ENCODE measurements around the gene TAF1D. TPM values are rescaled to one million over a fixed set of nuclear protein-coding genes. Genes with fewer than 3 reads are reported as not detected.

Gene TAF1D
- total RNA-seq, 1 donor from 2014 or later: 131 TPM

DNA sequence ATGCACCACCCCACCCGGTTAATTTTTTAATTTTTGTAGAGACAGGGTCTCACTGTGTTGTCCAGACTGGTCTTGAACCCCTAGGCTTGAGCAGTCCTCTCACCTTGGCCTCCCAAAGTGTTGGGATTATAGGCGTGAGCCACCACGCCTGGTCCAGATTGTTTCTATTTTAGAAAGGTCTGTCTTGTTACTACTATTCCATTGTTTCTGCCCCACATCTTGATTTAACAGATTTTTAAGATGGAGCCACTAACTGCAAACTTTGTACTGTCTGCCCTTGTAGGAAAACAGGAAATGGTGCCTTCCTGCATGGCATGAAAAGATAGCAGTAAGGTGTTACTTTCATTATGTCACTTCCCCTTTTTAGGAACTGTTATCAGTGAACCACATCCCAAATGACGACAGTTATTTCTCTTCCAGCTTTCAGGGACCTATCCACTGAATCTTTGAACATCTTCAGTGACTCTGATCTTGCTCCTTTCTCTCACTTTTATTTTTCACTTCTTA lies 23.2 kb downstream of the TAF1D start:
- Mint-ChIP-seq H3K9me3 (ENCODE audit: unreplicated experiment) (no peaks in the 10 kb centered on the region), H3K4me3 (ENCODE audit: unreplicated experiment) (peak overlapping the region; percentile 33), H3K4me1 (ENCODE audit: unreplicated experiment) (peaks cover 34% of the 10 kb centered on the region), H3K27ac (ENCODE audit: unreplicated experiment) (peak overlapping the region; percentile 95), H3K27me3 (ENCODE audit: unreplicated experiment) (peaks cover 12% of the 10 kb centered on the region), H3K36me3 (ENCODE audit: low read depth, unreplicated experiment) (peaks cover 37% of the 10 kb centered on the region)
- TF ChIP-seq, protein P1, sequence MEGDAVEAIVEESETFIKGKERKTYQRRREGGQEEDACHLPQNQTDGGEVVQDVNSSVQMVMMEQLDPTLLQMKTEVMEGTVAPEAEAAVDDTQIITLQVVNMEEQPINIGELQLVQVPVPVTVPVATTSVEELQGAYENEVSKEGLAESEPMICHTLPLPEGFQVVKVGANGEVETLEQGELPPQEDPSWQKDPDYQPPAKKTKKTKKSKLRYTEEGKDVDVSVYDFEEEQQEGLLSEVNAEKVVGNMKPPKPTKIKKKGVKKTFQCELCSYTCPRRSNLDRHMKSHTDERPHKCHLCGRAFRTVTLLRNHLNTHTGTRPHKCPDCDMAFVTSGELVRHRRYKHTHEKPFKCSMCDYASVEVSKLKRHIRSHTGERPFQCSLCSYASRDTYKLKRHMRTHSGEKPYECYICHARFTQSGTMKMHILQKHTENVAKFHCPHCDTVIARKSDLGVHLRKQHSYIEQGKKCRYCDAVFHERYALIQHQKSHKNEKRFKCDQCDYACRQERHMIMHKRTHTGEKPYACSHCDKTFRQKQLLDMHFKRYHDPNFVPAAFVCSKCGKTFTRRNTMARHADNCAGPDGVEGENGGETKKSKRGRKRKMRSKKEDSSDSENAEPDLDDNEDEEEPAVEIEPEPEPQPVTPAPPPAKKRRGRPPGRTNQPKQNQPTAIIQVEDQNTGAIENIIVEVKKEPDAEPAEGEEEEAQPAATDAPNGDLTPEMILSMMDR (IDR thresholded peaks at IDR 0.05; ENCODE audit: unreplicated experiment): no peak
- DNase-seq (ENCODE audit: low spot score): peak; percentile 21

- Mint-ChIP-seq H3K4me1 (ENCODE audit: unreplicated experiment) (peaks cover 34% of the 10 kb centered on the region), H3K36me3 (ENCODE audit: low read depth, unreplicated experiment) (peaks cover 41% of the 10 kb centered on the region), H3K27me3 (ENCODE audit: unreplicated experiment) (peaks cover 12% of the 10 kb centered on the region), H3K4me3 (ENCODE audit: unreplicated experiment) (peak overlapping the region; percentile 79), H3K27ac (ENCODE audit: unreplicated experiment) (peak overlapping the region; percentile 95), H3K9me3 (ENCODE audit: unreplicated experiment) (no peaks in the 10 kb centered on the region)
- DNase-seq (ENCODE audit: low spot score): no peak
- TF ChIP-seq, protein P1 (IDR thresholded peaks at IDR 0.05; ENCODE audit: unreplicated experiment): no peak
Measured at GRCh38 chr11:93717501-93717900, 23.8 kb downstream of the TAF1D start.

- Mint-ChIP-seq H3K4me1 (ENCODE audit: unreplicated experiment) (peaks cover 34% of the 10 kb centered on the region), H3K4me3 (ENCODE audit: unreplicated experiment) (peak overlapping the region; percentile 33), H3K27me3 (ENCODE audit: unreplicated experiment) (peaks cover 10% of the 10 kb centered on the region), H3K36me3 (ENCODE audit: low read depth, unreplicated experiment) (peaks cover 43% of the 10 kb centered on the region), H3K9me3 (ENCODE audit: unreplicated experiment) (no peaks in the 10 kb centered on the region), H3K27ac (ENCODE audit: unreplicated experiment) (peak overlapping the region; percentile 70)
- DNase-seq (ENCODE audit: low spot score): no peak
- TF ChIP-seq, protein P1 (IDR thresholded peaks at IDR 0.05; ENCODE audit: unreplicated experiment): no peak
Measured at GRCh38 chr11:93715797-93716396, 25.4 kb downstream of the TAF1D start.

DNA sequence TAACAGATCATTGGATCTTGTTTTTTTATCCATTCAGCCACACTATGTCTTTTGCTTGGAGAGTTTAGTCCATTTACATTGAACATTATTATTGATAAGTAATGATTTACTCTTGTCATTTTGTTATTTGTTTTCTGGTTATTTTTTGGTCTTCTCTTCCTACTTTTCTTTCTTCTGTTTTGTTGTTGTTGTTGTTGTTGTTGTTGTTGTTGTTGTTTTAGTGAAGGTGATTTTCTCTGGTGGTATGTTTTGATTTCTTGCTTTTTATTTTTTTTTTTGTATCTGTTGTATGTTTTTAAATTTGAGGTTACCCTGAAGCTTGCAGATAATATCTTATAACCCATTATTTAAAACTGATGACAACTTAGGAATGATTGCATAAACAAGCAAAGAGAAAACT lies 28.6 kb downstream of the TAF1D start:
- H3K4me1 Mint-ChIP-seq (ENCODE audit: unreplicated experiment): peaks cover 20% of the 10 kb centered on the region
- peaks cover 68% of the 10 kb centered on the region for H3K36me3 Mint-ChIP-seq (ENCODE audit: low read depth, unreplicated experiment)
- no peak for DNase-seq (ENCODE audit: low spot score)
- H3K27ac Mint-ChIP-seq (ENCODE audit: unreplicated experiment): no peak overlapping the region
- no peaks in the 10 kb centered on the region for H3K9me3 Mint-ChIP-seq (ENCODE audit: unreplicated experiment)
- peaks cover 7% of the 10 kb centered on the region for H3K27me3 Mint-ChIP-seq (ENCODE audit: unreplicated experiment)
- H3K4me3 Mint-ChIP-seq (ENCODE audit: unreplicated experiment): no peak overlapping the region
- TF ChIP-seq, protein P1 (IDR thresholded peaks at IDR 0.05; ENCODE audit: unreplicated experiment): no peak

DNA sequence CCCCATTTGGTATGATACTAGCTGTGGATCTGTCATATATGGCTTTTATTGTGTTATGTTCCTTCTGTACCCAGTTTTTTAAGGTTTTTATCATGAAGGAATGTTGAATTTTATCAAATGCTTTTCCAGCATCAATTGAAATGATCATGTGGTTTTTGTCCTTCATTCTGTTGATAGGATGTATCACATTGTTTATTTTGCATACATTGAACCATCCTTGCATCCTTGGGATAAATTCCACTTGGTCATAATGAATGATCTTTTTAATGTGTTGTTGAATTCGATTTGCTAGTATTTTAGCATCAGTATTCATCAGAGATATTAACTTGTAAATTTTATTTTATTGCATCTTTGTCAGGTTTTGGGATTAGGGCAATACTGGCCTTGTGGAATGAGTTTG lies 31.1 kb downstream of the TAF1D start:
- H3K9me3 Mint-ChIP-seq (ENCODE audit: unreplicated experiment): no peaks in the 10 kb centered on the region
- peaks cover 54% of the 10 kb centered on the region for H3K36me3 Mint-ChIP-seq (ENCODE audit: low read depth, unreplicated experiment)
- H3K4me1 Mint-ChIP-seq (ENCODE audit: unreplicated experiment): peaks cover 10% of the 10 kb centered on the region
- H3K27ac Mint-ChIP-seq (ENCODE audit: unreplicated experiment): no peak overlapping the region
- peak overlapping the region; percentile 49 for H3K4me3 Mint-ChIP-seq (ENCODE audit: unreplicated experiment)
- TF ChIP-seq, protein P1 (IDR thresholded peaks at IDR 0.05; ENCODE audit: unreplicated experiment): no peak
- DNase-seq (ENCODE audit: low spot score): no peak
- no peaks in the 10 kb centered on the region for H3K27me3 Mint-ChIP-seq (ENCODE audit: unreplicated experiment)
